Brain microvascular endothelial cell (primary cell): ENCODE measurements around the gene OR6J1.
"Not testable (repeated sequence)": the region's sequence is repeated elsewhere in the genome, so short reads cannot be mapped to it uniquely, and the experiment has no call there.

Source experiments
- DNase-seq: peaks from one replicate; pipeline ENCODE4 v3.0.0-alpha.2; 2020
- H3K27ac ChIP-seq: fragments of 250-450 bp; sonication (Bioruptor Pico); 2 replicates; pipeline ENCODE4 v1.5.1; 2020; ENCODE audit warnings: mild to moderate bottlenecking, moderate library complexity
- H3K27me3 ChIP-seq: fragments of 250-450 bp; sonication (Bioruptor Pico); replicated peaks from 2 replicates; pipeline ENCODE4 v1.5.1; 2020; ENCODE audit warnings: mild to moderate bottlenecking
- H3K36me3 ChIP-seq: fragments of 250-450 bp; sonication (Bioruptor Pico); replicated peaks from 2 replicates; pipeline ENCODE4 v1.5.1; 2020; ENCODE audit warnings: mild to moderate bottlenecking
- H3K4me3 ChIP-seq: 2 replicates; pipeline ENCODE4 v1.5.1; 2011; ENCODE audit warnings: low read depth, mild to moderate bottlenecking, control low read depth, low read length, moderate library complexity
- CTCF ChIP-seq: IDR thresholded peaks from 2 replicates; pipeline ENCODE4 v1.5.1; 2011; ENCODE audit warnings: low read depth, mild to moderate bottlenecking, moderate library complexity, low read length, control low read depth, inconsistent platforms; ENCODE audit errors: missing control alignments
- in situ Hi-C: cut with HindIII; loops from 2 replicates; pipeline ENCODE4 v1.10.0; 2017; ENCODE audit warnings: low sequenced_read_pairs, low pct_ligation_motif_present

Gene OR6J1

GRCh38 chr14:22678221-22678620, 34.1 kb upstream of the OR6J1 start:
- Histone ChIP-seq H3K27me3 (no peaks in the 10 kb centered on the region), H3K27ac (no peak overlapping the region), H3K4me3 (no peak overlapping the region), H3K36me3 (no peaks in the 10 kb centered on the region)
- in situ Hi-C loops: no loop called here
- TF ChIP-seq CTCF: no peak
- no peak for DNase-seq

- H3K27ac ChIP-seq, in situ Hi-C loops, H3K27me3 ChIP-seq: not testable (repeated sequence)
Measured at GRCh38 chr14:22677551-22677950, 33.4 kb upstream of the OR6J1 start.

GRCh38 chr14:22671622-22672021, 27.5 kb upstream of the OR6J1 start:
- Histone ChIP-seq H3K36me3 (no peaks in the 10 kb centered on the region), H3K27ac (no peak overlapping the region), H3K4me3 (no peak overlapping the region), H3K27me3 (no peaks in the 10 kb centered on the region)
- peak; percentile 46 for DNase-seq
- in situ Hi-C loops: no loop called here
- TF ChIP-seq CTCF: no peak

More at GRCh38 chr14:22677551-22677950, 33.4 kb upstream of the OR6J1 start:
- H3K36me3 ChIP-seq, DNase-seq, H3K4me3 ChIP-seq: not testable (repeated sequence)

DNA sequence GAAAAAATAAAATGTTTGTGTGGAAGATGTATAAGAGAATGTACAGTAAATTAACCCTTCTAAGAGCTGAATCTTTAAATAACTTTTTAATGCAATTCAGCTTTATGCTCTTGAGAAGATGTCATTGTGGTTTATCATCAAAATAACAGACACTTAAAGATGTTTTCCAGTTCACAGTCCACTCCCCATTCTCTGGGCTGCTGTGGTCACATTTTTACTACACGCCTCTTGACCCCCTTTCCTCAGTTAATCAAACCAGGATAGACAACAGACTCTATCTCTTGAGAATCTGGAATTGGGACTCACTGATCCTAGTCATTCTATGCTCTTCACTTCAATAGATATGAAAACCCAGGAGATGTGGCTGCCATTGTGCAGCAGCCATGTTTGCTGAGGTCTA, 24.7 kb upstream of the OR6J1 start:
- no peak for TF ChIP-seq CTCF
- peak; percentile 49 for DNase-seq
- peak overlapping the region; percentile 91 for H3K27ac ChIP-seq
- no peaks in the 10 kb centered on the region for H3K36me3 ChIP-seq
- in situ Hi-C loops: no loop called here
- H3K4me3 ChIP-seq: no peak overlapping the region
- no peaks in the 10 kb centered on the region for H3K27me3 ChIP-seq

DNA sequence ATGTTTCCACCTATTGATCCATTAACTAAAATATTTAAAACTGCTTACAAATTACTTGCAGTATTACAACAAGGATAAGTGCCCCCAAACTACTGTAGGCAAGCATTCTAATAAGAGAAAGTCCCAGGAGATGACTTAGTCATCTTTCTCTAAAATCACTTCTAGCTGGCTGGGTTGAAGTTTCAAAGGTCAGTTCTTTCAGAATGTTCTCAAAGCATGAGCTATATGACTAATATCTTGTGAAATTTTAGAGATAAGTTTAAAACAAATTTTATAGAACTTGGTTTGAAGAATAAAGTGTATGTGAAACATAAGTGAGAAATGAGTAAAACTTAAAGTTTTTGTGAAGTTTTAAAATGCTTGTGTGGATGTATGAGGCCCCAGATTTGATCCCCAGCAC, 24.3 kb upstream of the OR6J1 start:
- in situ Hi-C loops: no loop called here
- no peak overlapping the region for H3K4me3 ChIP-seq
- peak; percentile 58 for DNase-seq
- no peaks in the 10 kb centered on the region for H3K36me3 ChIP-seq
- no peak for TF ChIP-seq CTCF
- H3K27me3 ChIP-seq: no peaks in the 10 kb centered on the region
- peak overlapping the region; percentile 91 for H3K27ac ChIP-seq

- Histone ChIP-seq H3K27me3 (no peaks in the 10 kb centered on the region), H3K27ac (peak overlapping the region; percentile 91), H3K36me3 (no peaks in the 10 kb centered on the region), H3K4me3 (no peak overlapping the region)
- no peak for DNase-seq
- TF ChIP-seq CTCF: no peak
- in situ Hi-C loops: no loop called here
Measured at GRCh38 chr14:22667881-22668280, 23.7 kb upstream of the OR6J1 start.
